ENCODE results near the gene TBC1D16. TPM values are rescaled to one million over a fixed set of nuclear protein-coding genes. Genes with fewer than 3 reads are reported as not detected.

TBC1D16 gene
- total and polyA plus RNA-seq, 2 experiments from 2014 or later, result 9.2 to 22.4 TPM

DNA sequence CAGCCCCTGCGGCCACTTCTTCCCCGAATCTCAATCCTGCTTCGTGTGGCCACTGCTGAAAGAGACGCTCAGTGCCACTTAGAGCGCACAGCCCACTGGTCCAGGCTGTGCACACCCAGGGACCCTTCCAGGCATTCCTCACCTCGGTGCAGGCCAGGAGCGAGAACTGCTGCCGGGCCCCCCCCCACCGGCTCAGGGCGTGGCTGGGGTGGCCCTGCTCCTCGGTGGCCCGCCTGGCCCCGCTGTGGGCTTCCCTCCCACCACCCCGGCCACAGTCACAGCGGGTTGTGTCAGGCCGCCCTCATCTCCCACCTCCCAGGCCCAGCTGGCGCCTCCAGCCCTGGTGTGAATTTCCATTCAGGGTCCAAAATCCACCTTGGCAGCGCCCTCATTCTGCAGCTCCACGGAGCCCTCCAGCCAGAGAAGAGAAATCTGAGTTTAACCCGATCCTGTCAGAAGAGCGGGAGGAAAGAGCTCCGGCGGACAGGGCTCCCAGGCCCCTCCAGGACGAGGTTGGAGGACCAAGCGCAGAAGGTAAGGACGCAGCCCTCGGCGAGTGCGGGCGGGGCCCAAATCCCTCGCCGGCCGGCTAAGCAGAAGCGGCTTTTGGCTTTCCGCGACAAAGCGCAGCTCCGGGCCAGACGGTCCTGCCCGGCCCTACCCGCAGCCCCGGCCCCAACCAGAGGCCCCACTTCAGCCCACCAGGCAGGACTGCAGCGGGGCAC is 12.0 kb downstream of the TBC1D16 start:
- 39 to 43% methylated on average over 30 to 43 of the region's 43 CpGs for WGBS, 2 experiments (ENCODE audit: low coverage in 1 of 2, low lambda C conversion rate in 2 of 2, missing lambda C conversion rate in 2 of 2)
- H4K20me1 ChIP-seq (ENCODE audit: insufficient read depth), result no peaks in the 10 kb centered on the region
- H3K27ac ChIP-seq, result no peak overlapping the region

DNA sequence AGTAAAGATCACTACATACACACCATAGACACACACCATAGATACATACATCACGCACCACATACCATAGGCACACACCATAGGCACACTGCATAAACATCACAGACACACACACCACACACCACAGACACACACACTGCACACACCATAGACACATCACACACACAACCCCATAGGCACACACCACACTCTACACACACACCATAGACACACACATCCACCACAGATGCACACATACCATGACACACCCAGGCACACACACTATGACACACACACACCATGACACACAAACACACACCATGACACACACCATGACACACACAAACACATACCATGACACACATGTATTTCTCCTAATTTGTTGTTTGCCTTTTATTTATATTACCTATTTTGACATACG is 14.1 kb downstream of the TBC1D16 start:
- Histone ChIP-seq H3K27me3 (replicated peaks; ENCODE audit: insufficient read depth) (no peaks in the 10 kb centered on the region), H3K36me3 (ENCODE audit: low read depth) (no peaks in the 10 kb centered on the region), H3K27ac (no peak overlapping the region), H3K4me1 (ENCODE audit: insufficient read depth) (no peaks in the 10 kb centered on the region), H2AFZ (no peak overlapping the region), H3K9ac (no peak overlapping the region), H3K79me2 (ENCODE audit: insufficient read depth) (peaks cover 53% of the 10 kb centered on the region), H3K4me2 (ENCODE audit: unreplicated experiment) (no peak overlapping the region), H3K9me3 (ENCODE audit: low read depth) (no peaks in the 10 kb centered on the region), H4K20me1 (ENCODE audit: insufficient read depth) (no peaks in the 10 kb centered on the region; the same call in 1 of the 2 replicates), H3K4me3 (no peak overlapping the region), H3F3A (ENCODE audit: insufficient read depth) (no peaks in the 10 kb centered on the region), H3K9me2 (ENCODE audit: insufficient read depth) (no peaks in the 10 kb centered on the region)
- in situ Hi-C loops (cut with MboI), result no loop called here
- DNase-seq, result no peak
- no peak for TF ChIP-seq EZH2phosphoT487 (IDR thresholded peaks at IDR 0.05; ENCODE audit: insufficient read depth, low read depth)
- 98 to 99% methylated on average over 2 of the region's 2 CpGs for WGBS, 2 experiments (ENCODE audit: low coverage in 1 of 2, low lambda C conversion rate in 2 of 2, missing lambda C conversion rate in 2 of 2)

More for the DNA sequence above, 12.0 kb downstream of the TBC1D16 start:
- H3F3A ChIP-seq (ENCODE audit: insufficient read depth), result peaks cover 8% of the 10 kb centered on the region; the same call in 1 of the 2 replicates
- in situ Hi-C loops (cut with MboI), result no loop called here
- no peak overlapping the region for H3K4me3 ChIP-seq
- no peak overlapping the region for H3K4me2 ChIP-seq (ENCODE audit: unreplicated experiment)
- H3K79me2 ChIP-seq (ENCODE audit: insufficient read depth), result peaks cover 67% of the 10 kb centered on the region
- no peaks in the 10 kb centered on the region for H3K27me3 ChIP-seq (replicated peaks; ENCODE audit: insufficient read depth)
- H3K9me2 ChIP-seq (ENCODE audit: insufficient read depth), result no peaks in the 10 kb centered on the region
- H3K4me1 ChIP-seq (ENCODE audit: insufficient read depth), result peaks cover 8% of the 10 kb centered on the region
- no peaks in the 10 kb centered on the region for H3K36me3 ChIP-seq (ENCODE audit: low read depth)
- no peak overlapping the region for H3K9ac ChIP-seq
- DNase-seq, result peak; percentile 33
- TF ChIP-seq EZH2phosphoT487 (IDR thresholded peaks at IDR 0.05; ENCODE audit: insufficient read depth, low read depth) (no peak), EZH2 (IDR thresholded peaks at IDR 0.05; ENCODE audit: insufficient read depth, poor library complexity, severe bottlenecking) (no peak)
- no peaks in the 10 kb centered on the region for H3K9me3 ChIP-seq (ENCODE audit: low read depth)
- no peak overlapping the region for H2AFZ ChIP-seq

DNA sequence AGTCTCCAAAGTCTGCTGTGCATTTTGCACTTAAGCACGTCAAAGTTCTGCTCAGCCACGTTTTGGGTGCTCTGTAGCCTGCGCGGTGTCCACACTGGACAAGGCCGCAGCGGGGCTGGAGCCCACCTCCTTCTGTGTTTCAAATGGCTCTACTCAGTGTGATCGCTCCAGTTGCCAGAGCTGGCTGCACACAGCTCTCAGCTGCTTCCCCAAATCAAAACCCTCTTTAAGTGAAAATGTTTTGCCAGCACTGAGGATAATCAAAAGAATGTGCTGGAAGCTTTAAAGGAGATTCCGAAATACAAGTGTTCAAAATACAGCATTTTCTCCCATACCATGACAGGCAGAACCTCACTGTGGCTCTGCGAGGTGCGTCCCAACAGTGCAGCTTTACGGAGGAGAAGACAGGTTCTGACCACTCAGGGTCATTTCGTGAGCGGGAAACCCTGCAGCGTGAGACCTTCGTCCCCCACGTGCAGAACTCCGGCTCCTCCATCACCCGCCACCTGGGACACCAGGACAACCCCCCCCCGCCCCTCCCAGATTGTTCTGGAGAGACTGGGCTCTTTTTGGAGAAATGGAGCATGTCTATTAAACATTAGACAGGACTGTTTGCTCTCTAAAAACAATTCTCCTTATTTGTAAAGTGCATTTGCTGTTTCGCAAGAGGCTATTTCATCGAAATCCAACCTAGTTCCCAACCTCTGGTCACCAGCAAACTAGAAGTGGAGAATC is 16.6 kb downstream of the TBC1D16 start:
- TF ChIP-seq EZH2 (IDR thresholded peaks at IDR 0.05; ENCODE audit: insufficient read depth, poor library complexity, severe bottlenecking) (no peak), EZH2phosphoT487 (IDR thresholded peaks at IDR 0.05; ENCODE audit: insufficient read depth, low read depth) (no peak)
- H3K27ac ChIP-seq, result no peak overlapping the region
- H4K20me1 ChIP-seq (ENCODE audit: insufficient read depth), result no peaks in the 10 kb centered on the region; the same call in 1 of the 2 replicates
- in situ Hi-C loops (cut with MboI), result no loop called here
- WGBS, 2 experiments (ENCODE audit: low coverage in 1 of 2, low lambda C conversion rate in 2 of 2, missing lambda C conversion rate in 2 of 2), result 30 to 36% methylated on average over 20 to 21 of the region's 21 CpGs
- no peak overlapping the region for H3K4me2 ChIP-seq (ENCODE audit: unreplicated experiment)
- no peak overlapping the region for H3K9ac ChIP-seq
- peaks cover 37% of the 10 kb centered on the region for H3K79me2 ChIP-seq (ENCODE audit: insufficient read depth)
- H3F3A ChIP-seq (ENCODE audit: insufficient read depth), result no peaks in the 10 kb centered on the region
- H3K9me3 ChIP-seq (ENCODE audit: low read depth), result no peaks in the 10 kb centered on the region
- H3K27me3 ChIP-seq (replicated peaks; ENCODE audit: insufficient read depth), result no peaks in the 10 kb centered on the region
- H3K36me3 ChIP-seq (ENCODE audit: low read depth), result no peaks in the 10 kb centered on the region
- DNase-seq, result peak; percentile 31
- H3K9me2 ChIP-seq (ENCODE audit: insufficient read depth), result no peaks in the 10 kb centered on the region
- H3K4me3 ChIP-seq, result no peak overlapping the region
- peak overlapping the region; percentile 56; the same call in 1 of the 2 replicates for H2AFZ ChIP-seq
- no peaks in the 10 kb centered on the region for H3K4me1 ChIP-seq (ENCODE audit: insufficient read depth)

DNA sequence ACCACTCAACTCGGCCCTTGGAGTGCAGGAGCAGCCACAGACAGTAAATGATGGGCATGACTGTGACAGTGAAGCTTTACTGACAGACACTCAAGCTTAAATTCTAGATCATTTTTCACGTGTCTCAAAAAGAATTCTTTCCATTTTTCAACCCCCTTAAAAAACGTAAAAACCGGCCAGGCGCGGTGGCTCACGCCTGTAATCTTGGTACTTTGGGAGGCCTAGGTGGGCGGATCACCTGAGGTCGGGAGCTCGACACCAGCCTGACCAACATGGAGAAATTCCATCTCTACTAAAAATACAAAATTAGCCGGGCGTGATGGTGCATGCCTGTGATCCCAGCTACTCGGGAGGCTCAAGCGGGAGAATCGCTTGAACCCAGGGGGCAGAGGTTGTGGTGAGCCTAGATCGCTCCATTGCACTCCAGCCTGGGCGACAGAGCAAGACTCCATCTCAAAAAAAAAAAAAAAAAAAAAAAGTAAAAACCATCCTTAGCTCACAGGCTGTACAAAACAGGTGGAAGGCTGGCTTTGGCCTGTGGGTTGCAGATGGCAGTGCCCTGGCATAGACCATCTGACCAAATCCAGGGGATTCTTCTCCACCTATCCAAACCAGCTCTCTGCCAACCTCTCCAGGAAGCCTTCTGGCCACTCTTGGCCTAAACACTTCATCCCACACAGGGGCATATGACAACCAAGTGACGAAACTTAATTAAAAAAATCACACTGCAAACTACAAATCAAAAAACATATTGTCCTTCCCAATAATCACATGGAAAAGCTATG is 18.3 kb downstream of the TBC1D16 start:
- TF ChIP-seq EZH2phosphoT487 (IDR thresholded peaks at IDR 0.05; ENCODE audit: insufficient read depth, low read depth) (no peak), EZH2 (IDR thresholded peaks at IDR 0.05; ENCODE audit: insufficient read depth, poor library complexity, severe bottlenecking) (no peak)
- no peak overlapping the region for H3K4me3 ChIP-seq
- H4K20me1 ChIP-seq (ENCODE audit: insufficient read depth), result no peaks in the 10 kb centered on the region; the same call in 1 of the 2 replicates
- H3K9ac ChIP-seq, result no peak overlapping the region
- H3K79me2 ChIP-seq (ENCODE audit: insufficient read depth), result peaks cover 26% of the 10 kb centered on the region
- no peaks in the 10 kb centered on the region for H3K9me2 ChIP-seq (ENCODE audit: insufficient read depth)
- no peaks in the 10 kb centered on the region for H3K9me3 ChIP-seq (ENCODE audit: low read depth)
- in situ Hi-C loops (cut with MboI), result no loop called here
- WGBS, 2 experiments (ENCODE audit: low coverage in 1 of 2, low lambda C conversion rate in 2 of 2, missing lambda C conversion rate in 2 of 2), result 92 to 93% methylated on average over 16 to 18 of the region's 18 CpGs
- H3K36me3 ChIP-seq (ENCODE audit: low read depth), result no peaks in the 10 kb centered on the region; the same call in 1 of the 2 replicates
- H2AFZ ChIP-seq, result no peak overlapping the region
- no peak overlapping the region for H3K27ac ChIP-seq
- no peak for DNase-seq
- H3K27me3 ChIP-seq (replicated peaks; ENCODE audit: insufficient read depth), result no peaks in the 10 kb centered on the region
- H3K4me2 ChIP-seq (ENCODE audit: unreplicated experiment), result no peak overlapping the region
- no peaks in the 10 kb centered on the region for H3F3A ChIP-seq (ENCODE audit: insufficient read depth)
- H3K4me1 ChIP-seq (ENCODE audit: insufficient read depth), result no peaks in the 10 kb centered on the region

Data from GM23248 (cell line).